Epithelial cell of prostate (primary cell): ENCODE results near the gene SRBD1.
A peak's percentile ranks its signal among the peaks of the same experiment; 100 is the strongest.

Source experiments
- DNase-seq: peaks from one replicate; pipeline ENCODE4 v3.0.0-alpha.2; 2011; ENCODE audit warnings: low read depth, low spot score
- H3K27ac ChIP-seq: fragments of 450-650 bp; 2 replicates; pipeline ENCODE4 v1.5.1; 2017; ENCODE audit warnings: mild to moderate bottlenecking

The SRBD1 gene

GRCh38 chr2:45494275-45494977 is 116.6 kb downstream of the SRBD1 start:
- peak; percentile 12 for DNase-seq
- H3K27ac ChIP-seq = no peak overlapping the region

GRCh38 chr2:45484965-45485364 is 126.1 kb downstream of the SRBD1 start:
- no peak overlapping the region for H3K27ac ChIP-seq

GRCh38 chr2:45483997-45484396 is 127.1 kb downstream of the SRBD1 start:
- H3K27ac ChIP-seq = no peak overlapping the region
- no peak for DNase-seq

More at GRCh38 chr2:45484965-45485364, 126.1 kb downstream of the SRBD1 start:
- DNase-seq = no peak

GRCh38 chr2:45477546-45477945 is 133.5 kb downstream of the SRBD1 start:
- H3K27ac ChIP-seq = no peak overlapping the region
- no peak for DNase-seq

- no peak for DNase-seq
- H3K27ac ChIP-seq = no peak overlapping the region
These were observed 140.5 kb downstream of the SRBD1 start for GRCh38 chr2:45470531-45470930.

- DNase-seq = no peak
These were observed 141.6 kb downstream of the SRBD1 start for GRCh38 chr2:45469314-45470099.

GRCh38 chr2:45468279-45468678 is 142.8 kb downstream of the SRBD1 start:
- no peak for DNase-seq
- no peak overlapping the region for H3K27ac ChIP-seq

More at GRCh38 chr2:45469314-45470099, 141.6 kb downstream of the SRBD1 start:
- H3K27ac ChIP-seq = no peak overlapping the region

- no peak for DNase-seq
- no peak overlapping the region for H3K27ac ChIP-seq
These were observed 145.0 kb downstream of the SRBD1 start for GRCh38 chr2:45466053-45466452.

GRCh38 chr2:45460825-45461224 is 150.2 kb downstream of the SRBD1 start:
- no peak overlapping the region for H3K27ac ChIP-seq

GRCh38 chr2:45459860-45460259 is 151.2 kb downstream of the SRBD1 start:
- no peak overlapping the region for H3K27ac ChIP-seq
- no peak for DNase-seq

More at GRCh38 chr2:45460825-45461224, 150.2 kb downstream of the SRBD1 start:
- DNase-seq = no peak

- DNase-seq = peak; percentile 41
- H3K27ac ChIP-seq = no peak overlapping the region
These were observed 152.0 kb downstream of the SRBD1 start for GRCh38 chr2:45458909-45459563.

- no peak for DNase-seq
- H3K27ac ChIP-seq = no peak overlapping the region
These were observed 153.7 kb downstream of the SRBD1 start for GRCh38 chr2:45457211-45457945.

- no peak overlapping the region for H3K27ac ChIP-seq
- no peak for DNase-seq
These were observed 158.2 kb downstream of the SRBD1 start for GRCh38 chr2:45452866-45453265.

- DNase-seq = no peak
- no peak overlapping the region for H3K27ac ChIP-seq
These were observed 160.4 kb downstream of the SRBD1 start for GRCh38 chr2:45450634-45451033.

- H3K27ac ChIP-seq = no peak overlapping the region
- DNase-seq = no peak
These were observed 162.8 kb downstream of the SRBD1 start for GRCh38 chr2:45448217-45448616.

GRCh38 chr2:45446016-45446415 is 165.1 kb downstream of the SRBD1 start:
- no peak for DNase-seq
- no peak overlapping the region for H3K27ac ChIP-seq

GRCh38 chr2:45445037-45445436 is 166.0 kb downstream of the SRBD1 start:
- no peak overlapping the region for H3K27ac ChIP-seq

GRCh38 chr2:45443012-45443411 is 168.1 kb downstream of the SRBD1 start:
- no peak for DNase-seq
- H3K27ac ChIP-seq = no peak overlapping the region

More at GRCh38 chr2:45445037-45445436, 166.0 kb downstream of the SRBD1 start:
- no peak for DNase-seq

- no peak for DNase-seq
- H3K27ac ChIP-seq = no peak overlapping the region
These were observed 169.0 kb downstream of the SRBD1 start for GRCh38 chr2:45442026-45442425.

- no peak overlapping the region for H3K27ac ChIP-seq
- no peak for DNase-seq
These were observed 169.5 kb downstream of the SRBD1 start for GRCh38 chr2:45441571-45441970.
